Bladder microvascular endothelial cell (primary cell): ENCODE data around the gene BRK1. TPM values are rescaled to one million over a fixed set of nuclear protein-coding genes. Genes with fewer than 3 reads are reported as not detected.

ENCODE experiments used
- total RNA-seq: library from RNA; depleted of rRNA; stranded (reverse); fragments of >200 nt; gene quantifications from 2 replicates; pipeline ENCODE4 v1.2.3, GENCODE V29; 2014

BRK1 gene
- total RNA-seq, result 77.4 and 98.4 TPM in 2 replicates

GRCh38 chr3:10115326-10116137 lies at the start of gene BRK1:
Gene BRK1, plus strand, starts transcription at chr3:10115675. Its CDS starts 27 bp downstream, at chr3:10115702.

GRCh38 chr3:10108091-10108490 lies 7.4 kb upstream of the BRK1 start, which contains the start of gene FANCD2OS:
Gene FANCD2OS, minus strand, starts transcription at chr3:10108255. Its CDS starts 3,481 bp downstream, at chr3:10104774.

GRCh38 chr3:10164546-10165393 lies 49.3 kb downstream of the BRK1 start, which contains the start of gene IRAK2:
Gene IRAK2, plus strand, starts transcription at chr3:10164919. Its CDS starts 36 bp downstream, at chr3:10164955.

Other genes with a start within 250 kb of the BRK1 start
- not detected in 2 replicates for gene CIDEC, start 235.4 kb upstream of the BRK1 start, total RNA-seq
- gene JAGN1, start 225.1 kb upstream of the BRK1 start, total RNA-seq, result 19.1 and 24.2 TPM in 2 replicates
- gene IL17RE, start 212.8 kb upstream of the BRK1 start, total RNA-seq, result 0.19 and 0.49 TPM in 2 replicates
- 11.7 and 16.5 TPM in 2 replicates for gene IL17RC, start 198.6 kb upstream of the BRK1 start, total RNA-seq
- gene CRELD1, start 181.8 kb upstream of the BRK1 start, total RNA-seq, result 18.6 and 72.6 TPM in 2 replicates
- gene PRRT3, start 163.3 kb upstream of the BRK1 start, total RNA-seq, result 0.49 and 0.63 TPM in 2 replicates
- 46.3 and 63.1 TPM in 2 replicates for gene EMC3, start 128.8 kb upstream of the BRK1 start, total RNA-seq
- gene FANCD2, start 89.2 kb upstream of the BRK1 start, total RNA-seq, result 18.9 and 19.7 TPM in 2 replicates
- gene FANCD2OS, start 7.4 kb upstream of the BRK1 start, total RNA-seq, result not detected in 2 replicates
- 28.8 and 52.7 TPM in 2 replicates for gene VHL, start 26.1 kb downstream of the BRK1 start, total RNA-seq
- 22.5 and 44.3 TPM in 2 replicates for gene IRAK2, start 49.2 kb downstream of the BRK1 start, total RNA-seq
- gene TATDN2, start 132.8 kb downstream of the BRK1 start, total RNA-seq, result 9.9 and 10.9 TPM in 2 replicates
- gene GHRL, start 177.3 kb downstream of the BRK1 start, total RNA-seq, result under 0.01 and 0.69 TPM in 2 replicates
- gene SEC13, start 205.4 kb downstream of the BRK1 start, total RNA-seq, result 237 and 300 TPM in 2 replicates